Large intestine (tissue), 3 donors: ENCODE measurements around the gene ATP2B2. TPM values are rescaled to one million over a fixed set of nuclear protein-coding genes. Genes with fewer than 3 reads are reported as not detected.

Source experiments
- DNase-seq, 2 donors: peaks; one replicate each; pipeline versions ENCODE4 v3.0.0 to v3.0.0-alpha.2; 2013
- H3K27ac ChIP-seq: one replicate; pipeline ENCODE4 v1.5.1; 2013; ENCODE audit warnings: low read length
- H3K27me3 ChIP-seq: 2 replicates; pipeline ENCODE4 v1.6.1; 2013; ENCODE audit warnings: low read length; ENCODE audit not compliant: control insufficient read depth, insufficient read depth
- H3K36me3 ChIP-seq: 2 replicates; pipeline ENCODE4 v1.6.1; 2013; ENCODE audit warnings: low read length; ENCODE audit not compliant: control insufficient read depth, insufficient read depth
- H3K4me1 ChIP-seq: one replicate; pipeline ENCODE4 v1.6.1; 2013; ENCODE audit warnings: low read length; ENCODE audit not compliant: control insufficient read depth, insufficient read depth
- H3K4me3 ChIP-seq: one replicate; pipeline ENCODE4 v1.5.1; 2013; ENCODE audit warnings: low read length
- H3K9me3 ChIP-seq: one replicate; pipeline ENCODE4 v1.6.1; 2013; ENCODE audit warnings: mild to moderate bottlenecking, low read depth, low read length, moderate library complexity; ENCODE audit not compliant: control insufficient read depth
- WGBS: methylation state at CpG from one replicate; pipeline ENCODE4 v1.1.5; 2013; ENCODE audit warnings: low lambda C conversion rate; ENCODE audit not compliant: insufficient coverage; 5-methylcytosine and 5-hydroxymethylcytosine counted together
- polyA plus RNA-seq: library from polyadenylated mRNA; unstranded; fragments of 120-200 nt; gene quantifications from one replicate; pipeline ENCODE4 v1.2.1, GENCODE V29; 2013

ATP2B2 gene
- polyA plus RNA-seq, 1 donor: 1.5 TPM

GRCh38 chr3:10343526-10343925, 161.9 kb downstream of the ATP2B2 start:
- Histone ChIP-seq H3K27me3 (no peaks in the 10 kb centered on the region), H3K27ac (no peak overlapping the region), H3K9me3 (no peaks in the 10 kb centered on the region), H3K36me3 (no peaks in the 10 kb centered on the region), H3K4me1 (peaks cover 10% of the 10 kb centered on the region), H3K4me3 (no peak overlapping the region)
- 49% methylated on average over 5 of the region's 11 CpGs for WGBS
- no peak for DNase-seq

DNA sequence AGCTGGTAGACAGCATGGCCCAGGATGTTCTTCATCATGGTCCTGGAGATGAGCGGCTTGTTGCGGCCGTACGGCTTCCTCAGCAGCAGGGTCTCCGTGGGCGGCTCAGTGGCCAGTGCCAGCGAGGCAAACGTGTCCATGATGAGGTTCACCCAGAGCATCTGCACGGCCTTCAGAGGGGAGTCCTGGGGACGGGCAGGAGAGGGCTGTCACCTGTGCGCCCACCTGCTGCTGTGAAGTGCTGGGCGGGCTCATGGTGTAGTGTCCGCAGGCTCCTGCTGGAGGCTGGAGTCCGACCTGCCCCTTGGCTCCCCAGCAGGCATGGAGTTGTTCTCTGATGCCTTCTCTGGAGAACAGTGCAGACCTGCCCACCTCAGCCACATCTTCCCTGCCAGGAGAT, 162.6 kb downstream of the ATP2B2 start:
- H3K27ac ChIP-seq: no peak overlapping the region
- 94% methylated on average over 6 of the region's 14 CpGs for WGBS
- H3K36me3 ChIP-seq: no peaks in the 10 kb centered on the region
- no peak for DNase-seq
- no peak overlapping the region for H3K4me3 ChIP-seq
- peaks cover 17% of the 10 kb centered on the region for H3K4me1 ChIP-seq
- no peaks in the 10 kb centered on the region for H3K9me3 ChIP-seq
- H3K27me3 ChIP-seq: no peaks in the 10 kb centered on the region

DNA sequence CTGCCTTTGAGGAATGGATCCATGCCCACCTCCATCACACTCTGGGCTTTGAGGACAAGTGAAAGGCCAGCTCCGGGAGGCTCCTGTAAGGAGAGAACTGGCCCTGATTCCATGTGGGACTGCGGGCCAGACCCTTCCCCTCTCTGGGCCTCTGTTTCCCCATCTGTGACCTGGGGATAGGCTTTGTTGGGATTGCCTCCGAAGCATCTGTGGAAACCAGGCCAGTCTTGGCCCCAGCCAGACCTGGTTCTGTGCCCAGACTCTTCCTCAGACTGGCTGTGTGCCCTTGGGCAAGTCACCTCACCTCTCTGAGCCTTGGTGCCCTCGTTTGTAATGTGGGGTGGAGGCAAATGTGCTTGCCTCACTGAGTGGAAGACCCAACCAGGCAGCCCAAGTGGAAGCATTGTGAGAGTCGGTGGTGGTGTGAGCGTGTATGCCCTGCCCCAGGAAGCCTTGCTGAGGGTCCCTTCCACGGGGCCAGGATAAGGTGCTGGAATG, 163.4 kb downstream of the ATP2B2 start:
- peaks cover 25% of the 10 kb centered on the region for H3K4me1 ChIP-seq
- no CpG with 5 or more reads among the region's 7 CpGs for WGBS
- no peak for DNase-seq
- H3K27ac ChIP-seq: no peak overlapping the region
- no peaks in the 10 kb centered on the region for H3K36me3 ChIP-seq
- no peaks in the 10 kb centered on the region for H3K27me3 ChIP-seq
- no peaks in the 10 kb centered on the region for H3K9me3 ChIP-seq
- H3K4me3 ChIP-seq: no peak overlapping the region

GRCh38 chr3:10340476-10340875, 164.9 kb downstream of the ATP2B2 start:
- no peaks in the 10 kb centered on the region for H3K9me3 ChIP-seq
- no peaks in the 10 kb centered on the region for H3K27me3 ChIP-seq
- no peak overlapping the region for H3K27ac ChIP-seq
- peaks cover 32% of the 10 kb centered on the region for H3K4me1 ChIP-seq
- H3K4me3 ChIP-seq: no peak overlapping the region
- DNase-seq: no peak
- no CpG with 5 or more reads among the region's 18 CpGs for WGBS
- H3K36me3 ChIP-seq: no peaks in the 10 kb centered on the region

GRCh38 chr3:10340046-10340445, 165.3 kb downstream of the ATP2B2 start:
- Histone ChIP-seq H3K4me3 (no peak overlapping the region), H3K27ac (no peak overlapping the region), H3K36me3 (no peaks in the 10 kb centered on the region), H3K4me1 (peaks cover 32% of the 10 kb centered on the region), H3K27me3 (no peaks in the 10 kb centered on the region), H3K9me3 (no peaks in the 10 kb centered on the region)
- WGBS: no CpG with 5 or more reads among the region's 4 CpGs
- DNase-seq: no peak

GRCh38 chr3:10339376-10339955, 165.9 kb downstream of the ATP2B2 start:
- DNase-seq: peak in 1 of 2 donors; percentile 11
- no CpG with 5 or more reads among the region's 8 CpGs for WGBS
- peak overlapping the region; percentile 83 for H3K27ac ChIP-seq
- peaks cover 32% of the 10 kb centered on the region for H3K4me1 ChIP-seq
- no peaks in the 10 kb centered on the region for H3K27me3 ChIP-seq
- H3K9me3 ChIP-seq: no peaks in the 10 kb centered on the region
- no peak overlapping the region for H3K4me3 ChIP-seq
- no peaks in the 10 kb centered on the region for H3K36me3 ChIP-seq

DNA sequence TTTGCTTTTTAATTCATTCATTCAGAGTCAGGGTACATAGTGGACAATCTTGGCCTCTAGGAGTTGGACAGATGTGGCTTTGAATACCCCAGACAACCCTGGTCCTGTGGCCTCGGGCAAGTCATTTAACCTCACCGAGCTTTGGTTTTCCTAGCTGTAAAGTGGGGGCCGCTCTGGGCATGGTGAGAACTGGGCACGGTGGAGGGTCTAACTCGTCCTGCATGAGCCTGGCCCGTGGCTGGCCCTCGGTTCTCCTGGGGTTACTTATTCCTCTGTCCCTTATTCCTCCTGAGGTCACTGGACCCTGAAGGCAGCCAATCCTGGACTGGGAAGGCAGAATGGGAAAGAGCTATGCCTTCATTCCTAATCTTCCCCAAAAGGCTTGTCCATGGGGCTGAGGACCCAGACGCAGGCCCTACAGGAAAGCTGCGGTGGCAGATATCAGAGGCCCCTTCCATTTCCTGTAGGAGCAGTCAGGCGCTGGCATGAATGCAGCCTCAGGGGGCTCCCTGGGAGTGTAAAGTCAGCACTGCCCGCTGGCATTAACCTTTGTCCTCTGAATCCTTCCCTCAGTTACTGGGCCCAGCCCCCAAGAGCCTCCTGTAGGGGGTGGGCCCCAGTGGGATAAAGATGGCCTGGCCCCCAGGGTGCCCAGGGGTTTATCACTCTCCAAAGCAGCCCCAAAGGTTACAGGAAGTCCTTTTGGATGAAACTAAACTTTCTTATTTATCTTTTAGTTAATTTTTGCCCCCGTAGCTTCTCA, 166.6 kb downstream of the ATP2B2 start:
- Histone ChIP-seq H3K9me3 (no peaks in the 10 kb centered on the region), H3K4me1 (peaks cover 32% of the 10 kb centered on the region), H3K27ac (peak overlapping the region; percentile 83), H3K36me3 (no peaks in the 10 kb centered on the region), H3K4me3 (no peak overlapping the region), H3K27me3 (no peaks in the 10 kb centered on the region)
- no CpG with 5 or more reads among the region's 12 CpGs for WGBS
- peak; percentile 55 to 83 for DNase-seq

GRCh38 chr3:10338164-10338470, 167.3 kb downstream of the ATP2B2 start:
- Histone ChIP-seq H3K4me3 (no peak overlapping the region), H3K36me3 (no peaks in the 10 kb centered on the region), H3K27ac (peak overlapping the region; percentile 83), H3K27me3 (no peaks in the 10 kb centered on the region), H3K4me1 (peaks cover 32% of the 10 kb centered on the region), H3K9me3 (no peaks in the 10 kb centered on the region)
- WGBS: no CpG with 5 or more reads among the region's 16 CpGs
- DNase-seq: peak in 1 of 2 donors; percentile 19

GRCh38 chr3:10337323-10338163, 167.8 kb downstream of the ATP2B2 start:
- H3K27me3 ChIP-seq: no peaks in the 10 kb centered on the region
- H3K4me1 ChIP-seq: peaks cover 32% of the 10 kb centered on the region
- DNase-seq: peak; percentile 60 to 79
- no peaks in the 10 kb centered on the region for H3K36me3 ChIP-seq
- WGBS: no CpG with 5 or more reads among the region's 20 CpGs
- H3K4me3 ChIP-seq: no peak overlapping the region
- no peaks in the 10 kb centered on the region for H3K9me3 ChIP-seq
- peak overlapping the region; percentile 42 for H3K27ac ChIP-seq

DNA sequence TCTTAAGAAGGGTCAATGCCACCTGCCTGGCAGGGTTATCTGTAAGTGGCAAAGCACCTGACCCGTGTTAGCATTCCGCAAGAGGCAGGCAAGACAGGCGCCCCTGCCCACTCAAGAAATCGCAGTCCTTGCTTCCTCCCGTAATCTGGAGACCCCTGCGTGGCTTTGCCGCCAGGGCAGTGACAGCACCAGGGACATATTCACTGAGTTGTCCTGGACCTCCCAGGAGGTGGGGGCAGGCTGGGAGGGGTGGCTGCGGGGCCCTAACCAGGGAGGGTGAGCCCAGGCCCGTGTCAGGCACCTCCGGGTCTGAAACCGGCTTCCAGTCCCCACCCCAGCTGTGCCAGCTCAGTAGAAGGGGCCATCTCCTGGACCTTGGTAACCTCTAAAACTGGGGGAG, 168.6 kb downstream of the ATP2B2 start:
- Histone ChIP-seq H3K4me1 (peaks cover 32% of the 10 kb centered on the region), H3K9me3 (no peaks in the 10 kb centered on the region), H3K36me3 (no peaks in the 10 kb centered on the region), H3K4me3 (no peak overlapping the region), H3K27me3 (no peaks in the 10 kb centered on the region), H3K27ac (no peak overlapping the region)
- no CpG with 5 or more reads among the region's 11 CpGs for WGBS
- no peak for DNase-seq
